HG03045 (cell line): Measurements from ENCODE around the gene RAD51B.
A peak's percentile ranks its signal among the peaks of the same experiment; 100 is the strongest.

Experiments used
- ATAC-seq: cut with Tn5 transposase; IDR thresholded peaks from one replicate; pipeline ENCODE4 v1.9.1; 2021; ENCODE audit warnings: mild to moderate bottlenecking, moderate library complexity; ENCODE audit not compliant: unreplicated experiment

The RAD51B gene

DNA sequence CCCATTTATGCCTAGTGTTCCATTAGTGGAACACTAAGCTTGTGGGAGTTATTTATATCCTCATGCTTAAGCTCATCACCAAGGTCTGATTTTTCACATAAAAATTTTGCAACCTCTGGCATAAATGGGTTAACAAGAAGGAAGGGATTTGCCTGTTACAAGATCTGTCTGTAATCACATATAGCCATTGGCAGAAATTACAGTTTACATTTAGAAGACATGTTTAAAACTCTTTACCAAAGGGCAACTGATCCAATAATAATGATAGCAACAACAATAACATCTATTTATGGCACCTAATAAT lies 550.4 kb downstream of the RAD51B start:
- no peak for ATAC-seq

DNA sequence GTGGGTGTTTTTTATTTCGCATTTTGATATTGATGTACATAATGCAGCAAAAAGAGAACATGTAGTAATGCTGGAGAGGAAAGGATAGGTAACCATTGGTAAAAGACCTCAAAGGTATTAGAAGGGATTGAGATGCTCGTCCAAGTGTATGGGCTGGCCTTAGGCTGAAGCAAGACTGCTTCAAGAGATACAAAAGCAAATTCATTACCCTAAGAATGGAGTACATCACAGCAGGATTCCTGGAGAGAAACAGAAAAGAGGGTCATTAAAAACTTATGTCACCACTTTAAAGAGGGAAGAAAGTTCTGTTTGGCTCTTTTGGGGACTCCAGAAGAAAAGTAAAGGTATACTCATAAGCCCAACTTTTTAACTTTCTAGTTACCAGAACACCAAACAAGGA lies 552.8 kb downstream of the RAD51B start:
- ATAC-seq, result no peak

DNA sequence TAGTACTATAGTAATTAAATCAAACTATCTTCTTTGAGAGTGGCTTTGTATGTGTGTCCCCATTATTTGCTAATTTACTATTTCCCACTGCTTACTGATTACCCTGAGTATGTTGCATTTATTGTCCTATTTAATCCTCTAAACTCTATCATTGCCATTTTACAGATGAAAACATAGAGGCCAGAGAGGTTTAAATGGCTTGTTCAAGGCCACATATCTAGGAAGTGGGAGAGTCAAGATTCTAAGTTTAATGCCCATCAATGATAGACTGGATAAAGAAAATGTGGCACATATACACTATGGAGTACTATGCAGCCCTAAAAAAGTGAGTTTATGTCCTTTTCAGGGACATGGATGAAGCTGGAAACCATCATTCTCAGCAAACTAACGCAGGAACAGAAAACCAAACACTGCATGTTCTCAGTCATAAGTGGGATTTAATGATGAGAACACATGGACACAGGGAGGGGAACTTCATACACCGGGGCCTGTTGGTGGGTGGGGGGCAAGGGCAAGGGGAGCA lies 553.6 kb downstream of the RAD51B start:
- ATAC-seq, result no peak

DNA sequence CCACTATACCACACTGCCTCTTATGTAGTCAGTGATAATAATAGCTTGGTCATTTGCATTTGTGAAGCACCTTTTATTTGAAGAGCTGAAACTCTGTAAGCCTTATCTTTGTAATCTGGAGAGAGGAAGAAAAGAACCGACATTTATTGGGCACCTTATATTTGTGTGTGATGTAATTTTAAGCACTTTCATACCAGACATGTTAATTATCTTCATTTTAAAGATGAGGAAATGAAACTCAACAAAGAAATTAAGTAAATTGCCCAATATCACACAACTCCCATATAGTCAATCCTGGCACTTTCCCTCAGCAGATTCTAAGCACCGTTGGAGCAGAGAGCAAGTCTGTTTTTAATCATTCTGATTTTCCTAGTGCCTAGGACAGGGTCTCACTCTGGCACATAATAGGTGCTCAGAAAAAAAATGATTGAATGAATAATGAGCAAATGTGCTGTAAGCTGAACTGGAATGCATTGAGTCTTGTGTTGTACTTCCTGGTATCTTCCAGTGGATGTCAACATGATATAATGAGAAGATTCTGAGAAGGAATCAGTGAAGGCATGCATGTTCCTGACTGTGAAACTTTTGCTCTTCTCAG lies 554.4 kb downstream of the RAD51B start:
- no peak for ATAC-seq

DNA sequence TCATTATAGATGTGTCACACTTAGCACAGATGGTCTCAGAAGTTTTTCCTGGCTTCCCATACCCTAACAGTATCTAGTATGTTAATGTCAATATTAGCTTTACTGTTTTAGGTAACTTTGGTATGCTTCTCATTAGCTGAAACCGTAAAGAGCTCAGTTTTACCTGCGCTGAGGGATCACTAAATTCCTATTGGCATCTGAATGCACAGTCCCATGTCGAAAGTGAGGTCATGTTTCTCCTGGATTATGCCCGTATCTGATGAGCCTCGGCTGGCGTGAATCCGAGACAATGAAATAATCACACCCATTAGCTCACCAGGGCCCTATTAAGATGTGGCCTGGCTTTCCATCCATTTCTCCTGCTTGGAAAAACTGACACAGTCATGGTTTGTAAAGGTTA lies 555.1 kb downstream of the RAD51B start:
- ATAC-seq, result no peak

DNA sequence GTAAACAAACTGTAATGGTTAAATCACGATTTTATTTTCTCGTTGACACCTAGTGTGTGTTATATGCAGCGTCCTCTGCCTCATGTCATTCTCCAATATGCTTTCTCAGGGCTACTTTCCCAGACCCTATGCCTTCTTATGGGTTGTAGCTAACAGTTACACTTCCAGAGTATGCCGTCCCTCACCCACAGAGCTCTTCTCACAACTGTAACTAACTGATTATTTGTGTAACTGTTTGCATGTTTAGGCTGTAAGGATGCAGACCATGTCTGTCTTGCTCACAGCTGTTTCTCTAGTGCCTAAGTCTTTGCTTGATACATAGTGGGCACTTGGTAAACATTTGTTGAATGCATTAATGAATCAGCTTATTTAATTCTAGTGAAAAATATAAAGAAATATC lies 555.8 kb downstream of the RAD51B start:
- no peak for ATAC-seq

DNA sequence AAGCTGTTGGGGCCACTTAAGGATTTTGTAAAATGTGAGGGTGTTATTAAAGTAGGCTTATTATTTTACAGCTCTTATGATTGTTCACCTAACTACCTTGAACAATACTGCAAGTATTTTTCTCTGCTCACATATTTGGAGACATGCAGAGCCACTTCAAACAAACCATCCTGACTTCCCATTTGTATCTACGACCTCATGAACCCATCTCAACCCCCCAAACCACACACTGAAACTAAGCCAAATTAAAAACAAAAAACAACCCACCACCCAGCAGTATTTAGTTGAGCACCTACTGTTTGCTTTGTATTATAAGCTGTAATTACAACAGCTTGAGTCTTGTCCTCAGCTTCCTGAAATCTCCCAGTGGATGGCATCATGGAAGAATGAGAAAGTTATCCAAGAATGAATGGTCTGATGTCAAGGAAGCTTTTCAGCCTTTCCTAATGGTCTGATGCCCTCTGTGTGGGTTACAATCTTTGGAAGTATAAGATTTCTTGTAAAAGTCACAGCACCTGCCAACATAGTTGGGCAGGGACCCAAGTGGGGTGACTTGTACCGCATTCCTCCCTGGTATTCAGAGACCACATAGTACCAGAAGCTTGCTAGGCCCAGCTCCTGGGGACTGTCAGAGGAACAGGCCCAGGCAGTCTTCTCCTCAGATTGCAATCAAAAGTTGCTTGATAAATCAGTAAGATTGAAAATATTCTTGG lies 556.6 kb downstream of the RAD51B start:
- ATAC-seq, result no peak

DNA sequence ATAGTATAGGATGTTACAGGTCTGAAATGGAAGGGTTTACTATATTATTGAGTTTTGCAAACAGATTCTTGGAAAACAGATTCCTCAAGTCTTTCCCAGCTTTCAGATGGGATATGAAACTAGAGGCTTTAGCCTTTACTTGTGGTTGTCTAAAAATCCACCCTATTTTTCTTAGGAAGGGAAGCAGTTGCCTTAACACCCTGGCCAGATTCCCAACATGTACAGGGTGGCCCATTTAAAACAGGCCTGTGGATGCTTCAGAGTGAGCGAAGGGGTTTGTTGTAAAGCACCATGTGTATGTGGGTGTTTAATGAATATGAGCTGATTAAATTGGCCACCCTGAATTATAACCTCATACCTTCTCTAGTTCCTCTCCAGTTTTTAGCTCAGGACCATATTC lies 557.4 kb downstream of the RAD51B start:
- no peak for ATAC-seq

DNA sequence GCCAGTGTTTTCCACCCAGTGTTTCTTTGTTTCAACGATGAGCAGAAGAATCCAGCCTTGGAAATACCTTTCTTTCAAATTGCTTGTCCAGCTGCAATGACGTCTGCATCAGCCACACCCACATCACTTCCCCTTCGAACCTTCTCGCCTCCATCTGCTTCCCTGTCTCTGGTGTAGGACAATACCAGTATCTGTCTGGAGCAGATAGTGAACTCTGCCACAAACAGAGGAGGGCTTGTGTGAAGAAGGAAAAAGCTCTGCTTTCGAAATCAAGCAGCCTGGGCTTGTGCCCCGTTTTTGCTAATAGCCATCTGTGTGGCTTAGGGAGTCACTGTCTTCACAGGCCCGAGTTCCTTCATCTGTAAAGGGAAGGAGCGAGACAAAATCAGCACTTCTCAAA lies 557.9 kb downstream of the RAD51B start:
- no peak for ATAC-seq

DNA sequence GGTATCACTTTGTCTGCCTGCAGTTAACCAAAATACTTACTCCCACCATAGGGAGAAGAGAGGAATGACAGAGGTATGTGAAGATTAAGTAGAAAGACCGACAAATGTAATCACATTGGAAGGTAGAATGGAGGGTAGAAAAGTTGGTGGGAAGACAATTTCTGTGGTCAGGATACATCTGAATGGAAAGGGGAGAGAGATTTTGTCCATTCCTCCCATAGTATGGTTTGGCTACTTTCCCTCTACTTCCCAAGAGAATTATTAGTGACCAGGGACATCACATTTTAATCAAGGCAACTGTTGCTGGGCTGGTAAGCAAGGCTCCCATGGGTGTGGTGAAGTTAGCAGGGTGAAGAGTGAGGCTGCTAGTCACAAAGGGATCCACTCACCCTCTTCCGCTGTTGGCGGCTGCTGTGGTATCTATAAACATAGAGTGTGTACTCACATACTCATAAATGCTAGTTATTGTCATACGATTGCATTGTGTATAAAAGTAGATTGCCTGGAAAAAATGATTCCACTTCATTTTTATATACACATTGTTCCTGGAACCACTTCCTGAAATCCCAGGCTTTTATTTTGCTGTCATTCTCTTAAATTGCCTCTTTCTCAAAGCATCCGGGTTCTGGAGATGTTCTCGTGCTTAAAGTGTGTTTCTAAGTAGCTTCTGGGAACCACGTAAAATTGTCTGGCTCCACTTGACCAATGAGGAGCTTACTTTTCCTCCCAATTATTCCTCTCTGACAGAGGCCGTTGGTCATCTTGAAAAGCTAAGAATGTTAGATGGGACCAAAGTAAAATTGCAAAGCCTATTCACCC lies 560.1 kb downstream of the RAD51B start:
- no peak for ATAC-seq

DNA sequence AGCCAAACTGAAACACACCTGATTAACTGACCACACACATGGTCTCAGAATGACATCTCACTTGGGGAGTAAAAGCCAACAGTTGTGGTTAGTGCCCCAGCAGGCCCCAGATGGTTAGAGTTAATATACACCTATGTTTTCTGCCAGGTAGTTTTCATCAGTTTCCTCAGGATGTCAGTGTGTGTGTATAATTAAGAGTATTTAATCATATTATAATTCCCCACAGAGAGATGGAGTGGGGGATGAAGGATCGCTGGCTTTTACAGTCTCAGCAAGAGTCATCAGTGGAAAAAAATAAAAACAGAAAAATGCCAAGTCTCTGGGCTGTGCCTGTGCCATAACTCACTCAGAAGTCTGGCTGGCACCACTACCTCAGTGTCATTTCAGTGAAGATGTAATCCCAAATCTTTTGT lies 560.8 kb downstream of the RAD51B start:
- peak; percentile 68 for ATAC-seq

DNA sequence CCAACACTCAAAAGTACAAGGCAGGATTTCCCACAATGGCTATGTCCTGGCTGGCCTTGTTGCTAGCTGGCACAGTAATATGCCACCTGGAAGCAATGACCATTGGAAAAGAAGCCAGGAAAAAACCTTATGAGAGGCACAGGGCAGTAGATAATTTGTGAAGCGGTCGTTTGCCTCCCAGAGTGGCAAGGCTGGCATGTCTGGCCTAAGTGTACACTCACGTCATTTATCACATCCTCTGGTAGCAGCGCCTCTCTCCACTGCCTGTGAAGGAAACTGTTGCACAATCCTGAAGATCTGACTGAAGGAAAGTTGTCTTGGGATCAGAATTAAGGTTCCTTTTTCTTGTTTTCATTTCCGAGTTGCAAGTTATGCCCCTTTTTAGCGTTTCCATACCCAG lies 564.8 kb downstream of the RAD51B start:
- no peak for ATAC-seq

DNA sequence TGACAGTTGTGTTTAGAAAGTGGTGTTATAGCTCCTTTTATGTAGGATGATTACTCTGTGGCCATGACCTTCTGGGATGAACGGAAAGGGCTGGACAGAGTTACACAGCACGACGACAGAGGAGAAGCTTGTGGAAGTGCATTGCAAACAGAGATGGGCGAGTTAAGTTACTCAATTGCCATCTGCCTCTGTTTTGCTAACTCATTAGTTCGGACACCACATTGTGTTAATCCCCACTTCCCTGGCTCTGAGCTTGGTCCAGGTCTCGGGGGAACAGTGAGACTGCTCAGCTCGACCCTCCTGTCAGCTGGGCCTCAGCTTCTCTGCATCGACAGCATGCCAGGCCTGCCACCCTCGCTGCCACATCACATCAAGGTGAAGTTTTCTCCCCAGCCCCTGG lies 565.3 kb downstream of the RAD51B start:
- no peak for ATAC-seq

DNA sequence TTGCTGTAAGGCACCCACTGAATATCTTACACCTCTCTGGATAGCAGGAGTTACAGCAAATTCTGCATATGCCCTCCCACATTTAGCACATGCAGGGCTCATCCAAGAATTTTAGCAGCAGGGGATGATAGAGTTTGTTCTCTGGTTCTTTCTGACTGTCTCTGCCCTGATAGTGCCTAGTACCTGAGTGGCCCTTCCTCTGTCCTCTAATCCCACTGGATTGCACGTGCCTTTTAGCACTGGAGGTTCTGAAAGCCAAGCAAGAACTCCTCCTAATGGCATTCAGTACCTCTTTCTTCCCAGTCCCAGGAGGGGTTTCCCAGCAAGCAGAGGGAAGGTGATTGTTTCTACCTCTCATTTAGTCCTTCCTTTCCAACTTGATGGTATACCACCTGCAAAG lies 566.9 kb downstream of the RAD51B start:
- no peak for ATAC-seq

DNA sequence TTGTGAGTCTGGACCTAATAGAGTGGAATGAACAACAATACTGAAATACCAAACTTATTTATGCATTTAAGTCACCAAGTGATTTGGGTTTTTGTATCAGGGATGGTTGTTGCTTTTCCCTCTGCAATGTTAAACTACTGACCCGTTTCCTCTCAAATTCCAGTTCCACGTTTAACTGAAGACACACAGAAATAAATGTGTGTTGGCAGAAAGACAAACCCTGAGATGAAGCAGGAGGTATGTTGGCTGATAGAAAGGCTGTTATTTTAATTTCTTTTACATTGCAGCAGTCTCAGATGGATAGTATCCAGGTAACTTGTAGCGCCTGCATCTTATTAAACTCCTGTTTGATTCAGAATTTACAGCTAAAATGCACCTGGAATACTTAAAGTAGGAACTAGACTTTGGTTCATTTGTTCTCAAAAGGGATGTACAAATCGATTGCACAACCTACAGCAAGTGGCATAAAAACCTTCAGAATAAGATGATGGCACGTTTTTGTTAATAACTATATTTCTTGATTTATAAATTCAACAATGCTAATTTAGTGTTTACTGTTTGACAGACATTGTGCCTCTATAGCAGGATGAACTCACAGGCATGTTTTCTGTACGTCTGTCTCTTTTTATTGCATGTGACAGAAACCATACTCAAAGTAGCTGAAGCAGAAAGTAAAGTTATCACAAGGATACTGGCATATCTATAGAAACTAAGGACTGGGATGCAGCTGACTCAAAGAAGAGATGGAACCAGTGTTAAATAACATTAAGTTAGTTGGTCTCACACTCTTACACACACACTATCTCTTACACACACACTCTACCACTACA lies 567.6 kb downstream of the RAD51B start:
- ATAC-seq, result no peak

DNA sequence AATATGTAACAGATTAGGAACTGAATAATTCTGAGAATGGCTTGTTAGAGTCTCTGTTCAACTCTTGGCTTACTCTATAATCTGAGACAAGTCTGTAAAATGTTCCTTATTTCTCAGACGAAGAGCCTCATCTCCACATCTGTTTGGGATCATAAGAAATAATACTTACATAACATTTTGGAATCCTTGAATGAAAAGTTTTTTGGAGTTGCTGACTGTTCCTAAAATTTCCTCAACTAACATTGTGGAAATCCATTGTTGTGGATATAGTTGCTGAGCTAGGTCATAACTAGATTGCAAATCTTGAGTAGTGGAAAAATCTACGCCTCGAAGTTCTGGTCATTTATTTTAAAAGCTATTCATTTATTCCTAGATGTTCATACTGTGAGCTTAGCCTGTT lies 570.4 kb downstream of the RAD51B start:
- ATAC-seq, result no peak

DNA sequence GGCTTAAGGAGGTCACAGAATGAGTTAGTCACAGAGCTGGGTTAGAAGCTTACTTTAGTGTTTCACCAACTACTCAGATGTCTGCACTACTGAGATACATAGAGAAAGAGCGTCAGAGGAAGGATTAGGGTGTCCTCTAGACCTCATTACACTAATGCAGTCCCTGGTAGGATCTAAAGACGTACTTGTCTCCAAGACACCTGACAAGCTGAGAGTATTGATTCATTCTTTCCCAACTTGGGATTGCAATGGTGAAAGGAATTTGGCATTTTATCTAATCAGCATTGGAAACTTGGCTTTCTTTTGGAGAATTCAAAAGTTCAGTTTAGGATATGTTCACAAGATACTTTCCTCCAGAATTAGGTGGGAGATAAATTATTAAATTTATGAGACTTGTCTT lies 571.2 kb downstream of the RAD51B start:
- ATAC-seq, result no peak

DNA sequence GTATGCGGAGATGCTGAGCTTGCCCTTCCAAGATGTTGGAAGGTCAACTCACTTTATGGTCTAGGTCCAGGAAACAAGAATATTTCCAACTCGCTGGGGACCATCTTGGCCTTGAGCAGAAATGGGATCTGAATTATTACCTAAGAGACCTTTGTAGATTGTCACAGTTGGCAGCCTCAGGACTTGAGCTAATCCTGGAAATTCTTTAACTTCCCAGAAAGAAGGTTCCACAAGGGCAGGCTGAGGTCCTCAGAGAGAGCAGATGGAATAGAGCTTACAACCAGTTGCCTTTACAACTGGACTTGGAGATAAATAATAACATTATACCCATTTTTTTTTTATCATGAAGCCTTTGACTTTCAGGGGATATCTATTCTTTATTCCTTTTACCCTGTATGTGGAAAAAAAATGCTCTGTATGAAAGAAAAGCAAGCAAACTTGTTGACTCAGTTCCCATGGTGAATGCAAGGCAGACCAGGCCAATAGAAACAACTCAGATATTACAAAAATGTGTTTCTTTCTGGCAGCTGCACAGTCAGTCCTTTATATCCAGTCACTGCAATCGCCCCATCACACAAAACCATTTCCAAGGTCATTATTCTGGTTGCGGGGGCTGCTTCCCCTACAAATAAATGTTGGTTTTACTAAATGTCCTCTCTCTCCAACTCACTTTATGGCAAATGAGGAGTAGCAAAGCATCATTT lies 571.9 kb downstream of the RAD51B start:
- ATAC-seq, result no peak

DNA sequence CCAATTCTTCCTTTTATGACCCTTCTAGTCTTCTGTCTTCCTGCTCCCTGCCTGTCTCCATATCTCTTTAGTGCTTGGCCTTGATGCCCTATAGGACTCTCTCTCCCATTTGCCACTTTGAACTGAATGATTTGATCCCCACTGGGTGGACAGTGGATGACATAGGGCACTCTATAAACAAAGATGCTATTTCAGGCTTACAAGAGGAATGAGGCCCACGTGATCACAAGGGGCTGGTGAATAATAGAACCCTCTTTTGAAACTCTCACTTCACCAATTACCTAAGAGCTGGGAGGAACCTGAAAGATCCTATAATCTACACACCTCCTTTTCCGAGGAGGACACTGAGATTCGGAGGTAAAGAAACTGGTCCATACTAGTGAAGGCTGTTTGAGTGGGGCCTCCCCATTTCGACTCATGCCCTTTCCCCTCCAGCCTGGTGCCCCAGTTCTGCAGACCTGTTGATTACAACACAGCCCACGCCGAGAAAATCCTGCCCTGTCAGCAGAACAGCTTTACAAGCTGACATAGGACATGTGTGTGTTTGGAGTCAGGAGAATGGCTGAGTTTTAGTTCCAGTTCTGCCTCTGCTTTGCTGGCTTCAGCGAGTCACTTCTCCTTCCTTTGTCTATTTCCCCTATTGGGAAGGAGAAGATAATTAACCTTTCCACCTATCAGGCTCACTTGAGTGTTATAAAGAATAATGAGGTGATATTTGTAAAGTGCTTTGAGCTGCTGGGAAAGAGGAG lies 573.0 kb downstream of the RAD51B start:
- ATAC-seq, result no peak

DNA sequence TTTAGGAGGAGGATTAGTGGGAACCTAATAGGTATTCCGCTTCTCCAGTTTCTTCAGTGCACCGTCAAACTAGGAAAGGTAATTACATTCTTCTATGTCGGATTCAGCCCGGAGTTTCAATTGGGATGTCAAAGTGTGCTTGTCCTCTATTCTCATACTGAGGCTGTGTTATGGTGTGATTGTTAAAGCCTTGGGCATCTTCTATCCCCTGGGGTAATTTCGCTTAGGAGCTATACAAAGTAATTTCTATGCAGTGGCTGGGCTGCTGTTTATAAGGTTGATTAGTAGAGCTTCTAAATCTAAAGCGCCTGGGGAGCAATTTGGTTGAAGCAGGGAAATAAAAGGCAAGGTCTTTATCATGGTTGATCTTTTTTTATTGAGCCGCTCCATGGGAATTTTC lies 573.7 kb downstream of the RAD51B start:
- ATAC-seq, result no peak
